ENCODE results near the gene CAMK2D.

The CAMK2D gene

GRCh38 chr4:113561092-113561491 is 200.4 kb downstream of the CAMK2D start:
- Histone ChIP-seq H3K9me3 (ENCODE audit: insufficient read depth, low read length, severe bottlenecking) (no peaks in the 10 kb centered on the region), H3K36me3 (ENCODE audit: insufficient read depth, low read length) (no peaks in the 10 kb centered on the region), H3K4me2 (ENCODE audit: insufficient read depth, low read length) (no peak overlapping the region), H3K4me1 (ENCODE audit: insufficient read depth, low read length) (peaks cover 21% of the 10 kb centered on the region), H3K79me2 (ENCODE audit: insufficient read depth, low read length) (no peaks in the 10 kb centered on the region), H3K9ac (ENCODE audit: low read depth, low read length) (no peak overlapping the region), H4K20me1 (ENCODE audit: insufficient read depth, low read length) (no peaks in the 10 kb centered on the region; the same call in 1 of the 2 replicates), H3K27me3 (ENCODE audit: insufficient read depth, low read length, poor library complexity) (no peaks in the 10 kb centered on the region), H3K27ac (ENCODE audit: low read length) (no peak overlapping the region), H2AFZ (ENCODE audit: low read depth, low read length) (no peak overlapping the region), H3K4me3 (ENCODE audit: low read depth in 1 of 2, low read length in 2 of 2) (no peak overlapping the region)
- ATAC-seq (ENCODE audit: insufficient read depth, low read depth) (no peak), DNase-seq (no peak)
- no peak for TF ChIP-seq EZH2 (IDR thresholded peaks at IDR 0.05; ENCODE audit: borderline replicate concordance, low read depth, low read length, severe bottlenecking)
- TF ChIP-seq, protein P1, sequence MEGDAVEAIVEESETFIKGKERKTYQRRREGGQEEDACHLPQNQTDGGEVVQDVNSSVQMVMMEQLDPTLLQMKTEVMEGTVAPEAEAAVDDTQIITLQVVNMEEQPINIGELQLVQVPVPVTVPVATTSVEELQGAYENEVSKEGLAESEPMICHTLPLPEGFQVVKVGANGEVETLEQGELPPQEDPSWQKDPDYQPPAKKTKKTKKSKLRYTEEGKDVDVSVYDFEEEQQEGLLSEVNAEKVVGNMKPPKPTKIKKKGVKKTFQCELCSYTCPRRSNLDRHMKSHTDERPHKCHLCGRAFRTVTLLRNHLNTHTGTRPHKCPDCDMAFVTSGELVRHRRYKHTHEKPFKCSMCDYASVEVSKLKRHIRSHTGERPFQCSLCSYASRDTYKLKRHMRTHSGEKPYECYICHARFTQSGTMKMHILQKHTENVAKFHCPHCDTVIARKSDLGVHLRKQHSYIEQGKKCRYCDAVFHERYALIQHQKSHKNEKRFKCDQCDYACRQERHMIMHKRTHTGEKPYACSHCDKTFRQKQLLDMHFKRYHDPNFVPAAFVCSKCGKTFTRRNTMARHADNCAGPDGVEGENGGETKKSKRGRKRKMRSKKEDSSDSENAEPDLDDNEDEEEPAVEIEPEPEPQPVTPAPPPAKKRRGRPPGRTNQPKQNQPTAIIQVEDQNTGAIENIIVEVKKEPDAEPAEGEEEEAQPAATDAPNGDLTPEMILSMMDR (IDR thresholded peaks at IDR 0.05; ENCODE audit: borderline replicate concordance, extremely low read depth, low read length, poor library complexity, severe bottlenecking): no peak

- no peak for TF ChIP-seq EZH2 (IDR thresholded peaks at IDR 0.05; ENCODE audit: borderline replicate concordance, low read depth, low read length, severe bottlenecking)
- TF ChIP-seq, protein P1 (IDR thresholded peaks at IDR 0.05; ENCODE audit: borderline replicate concordance, extremely low read depth, low read length, poor library complexity, severe bottlenecking): no peak
- H3K4me1 ChIP-seq (ENCODE audit: insufficient read depth, low read length): peaks cover 16% of the 10 kb centered on the region
- ATAC-seq (ENCODE audit: insufficient read depth, low read depth): no peak
These were observed 201.0 kb downstream of the CAMK2D start for GRCh38 chr4:113560579-113560978.

DNA sequence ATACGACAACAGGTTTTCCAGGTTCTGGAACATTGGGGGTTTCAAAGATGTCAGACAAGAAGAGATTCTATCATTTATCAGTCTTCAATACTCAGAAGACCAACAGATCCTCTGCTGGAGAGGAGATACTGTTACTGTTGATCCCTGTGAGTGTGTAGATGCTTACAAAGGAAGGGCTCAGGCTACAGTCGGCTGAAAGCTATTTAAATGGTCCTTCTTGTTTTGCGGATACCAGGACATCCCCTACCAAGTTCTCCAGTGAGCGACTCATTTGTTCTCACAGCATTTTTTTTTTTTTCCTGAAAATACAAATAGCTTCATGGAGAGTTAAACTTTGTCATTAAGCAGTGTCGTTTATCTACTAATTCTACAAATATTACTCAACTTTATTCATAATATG is 201.6 kb downstream of the CAMK2D start:
- DNase-seq: no peak
- no peak for ATAC-seq (ENCODE audit: insufficient read depth, low read depth)
- Histone ChIP-seq H3K4me1 (ENCODE audit: insufficient read depth, low read length) (peaks cover 10% of the 10 kb centered on the region), H3K27me3 (ENCODE audit: insufficient read depth, low read length, poor library complexity) (no peaks in the 10 kb centered on the region), H3K36me3 (ENCODE audit: insufficient read depth, low read length) (no peaks in the 10 kb centered on the region), H3K79me2 (ENCODE audit: insufficient read depth, low read length) (no peaks in the 10 kb centered on the region), H4K20me1 (ENCODE audit: insufficient read depth, low read length) (no peaks in the 10 kb centered on the region), H3K9ac (ENCODE audit: low read depth, low read length) (no peak overlapping the region), H2AFZ (ENCODE audit: low read depth, low read length) (no peak overlapping the region), H3K27ac (ENCODE audit: low read length) (no peak overlapping the region), H3K4me3 (ENCODE audit: low read depth in 1 of 2, low read length in 2 of 2) (no peak overlapping the region), H3K4me2 (ENCODE audit: insufficient read depth, low read length) (no peak overlapping the region), H3K9me3 (ENCODE audit: insufficient read depth, low read length, severe bottlenecking) (no peaks in the 10 kb centered on the region)
- TF ChIP-seq, protein P1 (IDR thresholded peaks at IDR 0.05; ENCODE audit: borderline replicate concordance, extremely low read depth, low read length, poor library complexity, severe bottlenecking): no peak
- no peak for TF ChIP-seq EZH2 (IDR thresholded peaks at IDR 0.05; ENCODE audit: borderline replicate concordance, low read depth, low read length, severe bottlenecking)

More at GRCh38 chr4:113560579-113560978, 201.0 kb downstream of the CAMK2D start:
- Histone ChIP-seq H2AFZ (ENCODE audit: low read depth, low read length) (no peak overlapping the region), H3K27me3 (ENCODE audit: insufficient read depth, low read length, poor library complexity) (no peaks in the 10 kb centered on the region), H3K79me2 (ENCODE audit: insufficient read depth, low read length) (no peaks in the 10 kb centered on the region), H3K27ac (ENCODE audit: low read length) (no peak overlapping the region), H3K9ac (ENCODE audit: low read depth, low read length) (no peak overlapping the region), H4K20me1 (ENCODE audit: insufficient read depth, low read length) (no peaks in the 10 kb centered on the region), H3K4me3 (ENCODE audit: low read depth in 1 of 2, low read length in 2 of 2) (no peak overlapping the region), H3K9me3 (ENCODE audit: insufficient read depth, low read length, severe bottlenecking) (no peaks in the 10 kb centered on the region), H3K4me2 (ENCODE audit: insufficient read depth, low read length) (no peak overlapping the region), H3K36me3 (ENCODE audit: insufficient read depth, low read length) (no peaks in the 10 kb centered on the region)
- DNase-seq: no peak

Data from DND-41 (cell line).